ENCODE results near the gene CASP3. TPM values are rescaled to one million over a fixed set of nuclear protein-coding genes. Genes with fewer than 3 reads are reported as not detected.
"Not testable (repeated sequence)": the region's sequence is repeated elsewhere in the genome, so short reads cannot be mapped to it uniquely, and the experiment has no call there.

Gene CASP3
- total RNA-seq, 1 experiment from 2014 or later, result 63.6 TPM

- DNase-seq (ENCODE audit: extremely low read depth, low read depth), result no peak
Observed at GRCh38 chr4:184664445-184665210, 15.4 kb upstream of the CASP3 start.

- DNase-seq (ENCODE audit: extremely low read depth, low read depth), result no peak
Observed at GRCh38 chr4:184662236-184662635, 13.0 kb upstream of the CASP3 start.

GRCh38 chr4:184660978-184661377 is 11.7 kb upstream of the CASP3 start:
- DNase-seq (ENCODE audit: extremely low read depth, low read depth), result no peak

- DNase-seq (ENCODE audit: extremely low read depth, low read depth), result not testable (repeated sequence)
Observed at GRCh38 chr4:184657820-184658219, 8.6 kb upstream of the CASP3 start.

GRCh38 chr4:184657144-184657543 is 7.9 kb upstream of the CASP3 start:
- DNase-seq (ENCODE audit: extremely low read depth, low read depth), result no peak

- DNase-seq (ENCODE audit: extremely low read depth, low read depth), result no peak
Observed at GRCh38 chr4:184655889-184656869, 6.9 kb upstream of the CASP3 start.

- DNase-seq (ENCODE audit: extremely low read depth, low read depth), result no peak
Observed at GRCh38 chr4:184653650-184654049, 4.4 kb upstream of the CASP3 start.

GRCh38 chr4:184652681-184653080 is 3.4 kb upstream of the CASP3 start:
- not testable (repeated sequence) for DNase-seq (ENCODE audit: extremely low read depth, low read depth)

- no peak for DNase-seq (ENCODE audit: extremely low read depth, low read depth)
Observed at GRCh38 chr4:184651899-184652298, 2.7 kb upstream of the CASP3 start.

GRCh38 chr4:184649971-184650855 is 966 bp upstream of the CASP3 start:
- no peak for DNase-seq (ENCODE audit: extremely low read depth, low read depth)

- DNase-seq (ENCODE audit: extremely low read depth, low read depth), result no peak
Observed at GRCh38 chr4:184648313-184649025, 778 bp downstream of the CASP3 start.

- no peak for DNase-seq (ENCODE audit: extremely low read depth, low read depth)
Observed at GRCh38 chr4:184648054-184648312, 1.3 kb downstream of the CASP3 start.

- no peak for DNase-seq (ENCODE audit: extremely low read depth, low read depth)
Observed at GRCh38 chr4:184647266-184648053, 1.8 kb downstream of the CASP3 start.

- no peak for DNase-seq (ENCODE audit: extremely low read depth, low read depth)
Observed at GRCh38 chr4:184645904-184646610, 3.2 kb downstream of the CASP3 start.

- DNase-seq (ENCODE audit: extremely low read depth, low read depth), result no peak
Observed at GRCh38 chr4:184644553-184645307, 4.5 kb downstream of the CASP3 start.

GRCh38 chr4:184643731-184644130 is 5.5 kb downstream of the CASP3 start:
- no peak for DNase-seq (ENCODE audit: extremely low read depth, low read depth)

- DNase-seq (ENCODE audit: extremely low read depth, low read depth), result no peak
Observed at GRCh38 chr4:184641451-184641850, 7.8 kb downstream of the CASP3 start.

- DNase-seq (ENCODE audit: extremely low read depth, low read depth), result no peak
Observed at GRCh38 chr4:184641022-184641421, 8.2 kb downstream of the CASP3 start.
